ENCODE measurements around the gene BICC1.

Gene BICC1

GRCh38 chr10:58560068-58560467 lies 47.4 kb downstream of the BICC1 start:
- no peak for DNase-seq

- DNase-seq = no peak
Observed at GRCh38 chr10:58565271-58565670, 52.6 kb downstream of the BICC1 start.

- DNase-seq = no peak
Observed at GRCh38 chr10:58567652-58568051, 55.0 kb downstream of the BICC1 start.

GRCh38 chr10:58568428-58568935 lies 55.8 kb downstream of the BICC1 start:
- DNase-seq = no peak

- DNase-seq = no peak
Observed at GRCh38 chr10:58570307-58570723, 57.6 kb downstream of the BICC1 start.

- DNase-seq = no peak
Observed at GRCh38 chr10:58570979-58571378, 58.3 kb downstream of the BICC1 start.

GRCh38 chr10:58573144-58573543 lies 60.5 kb downstream of the BICC1 start:
- DNase-seq = no peak

- DNase-seq = no peak
Observed at GRCh38 chr10:58574058-58574457, 61.4 kb downstream of the BICC1 start.

GRCh38 chr10:58575491-58575890 lies 62.8 kb downstream of the BICC1 start:
- no peak for DNase-seq

- DNase-seq = no peak
Observed at GRCh38 chr10:58576751-58577436, 64.2 kb downstream of the BICC1 start.

- DNase-seq = no peak
Observed at GRCh38 chr10:58577437-58577777, 64.7 kb downstream of the BICC1 start.

- no peak for DNase-seq
Observed at GRCh38 chr10:58578366-58578765, 65.7 kb downstream of the BICC1 start.

GRCh38 chr10:58579011-58579655 lies 66.5 kb downstream of the BICC1 start:
- DNase-seq = peak in 3 of 56 donors; percentile 2 to 5 (median 4)

GRCh38 chr10:58582045-58582444 lies 69.4 kb downstream of the BICC1 start:
- no peak for DNase-seq

- DNase-seq = no peak
Observed at GRCh38 chr10:58585435-58585834, 72.8 kb downstream of the BICC1 start.

GRCh38 chr10:58586282-58587245 lies 73.9 kb downstream of the BICC1 start:
- DNase-seq = no peak

GRCh38 chr10:58587676-58588075 lies 75.0 kb downstream of the BICC1 start:
- no peak for DNase-seq

GRCh38 chr10:58588673-58589265 lies 76.1 kb downstream of the BICC1 start:
- peak in 3 of 56 donors; percentile 1 to 23 (median 19) for DNase-seq

GRCh38 chr10:58590152-58590840 lies 77.6 kb downstream of the BICC1 start:
- peak in 1 of 56 donors; percentile 3 for DNase-seq

GRCh38 chr10:58590924-58591323 lies 78.3 kb downstream of the BICC1 start:
- no peak for DNase-seq

- no peak for DNase-seq
Observed at GRCh38 chr10:58593008-58593407, 80.3 kb downstream of the BICC1 start.

Data from nucleus accumbens (tissue), 56 donors.